MCF 10A (cell line): ENCODE results near the gene CBX8. TPM values are rescaled to one million over a fixed set of nuclear protein-coding genes. Genes with fewer than 3 reads are reported as not detected.

Source experiments
- BruUV-seq: library from RNA; stranded (reverse); fragments of 400-500 nt; replicated peaks from 2 replicates; lab custom pipeline; 2021; lab: Mats Ljungman, UMichigan
- CTCF ChIA-PET: fragments of 300-600 bp; sonication (Branson Sonifier 250); formaldehyde crosslinking; extraction: SDS; loops from one replicate; lab custom pipeline; 2021; ENCODE audit warnings: antibody characterized with exemption, inconsistent platforms; lab: Yijun Ruan, JAX
- POLR2A ChIA-PET: fragments of 300-600, 350-650 bp; sonication (Branson Sonifier 250); formaldehyde crosslinking; extraction: SDS; loops from one replicate; lab custom pipeline; 2020; ENCODE audit warnings: antibody characterized with exemption, inconsistent platforms; lab: Yijun Ruan, JAX
- DNase-seq: peaks from one replicate; pipeline ENCODE4 v3.0.0-alpha.2; 2018; ENCODE audit not compliant: unreplicated experiment
- H3K27ac Mint-ChIP-seq: one replicate; pipeline ENCODE4 v1.8.0; 2022; ENCODE audit warnings: mild to moderate bottlenecking, low read depth, mixed read lengths; ENCODE audit not compliant: unreplicated experiment
- H3K27me3 Mint-ChIP-seq: one replicate; pipeline ENCODE4 v1.8.0; 2022; ENCODE audit warnings: mixed read lengths; ENCODE audit not compliant: insufficient read depth, unreplicated experiment
- H3K36me3 Mint-ChIP-seq: one replicate; pipeline ENCODE4 v1.8.0; 2022; ENCODE audit warnings: mild to moderate bottlenecking, moderate library complexity, mixed read lengths; ENCODE audit not compliant: insufficient read depth, unreplicated experiment
- H3K4me1 Mint-ChIP-seq: one replicate; pipeline ENCODE4 v1.8.0; 2022; ENCODE audit warnings: mixed read lengths; ENCODE audit not compliant: insufficient read depth, unreplicated experiment
- H3K4me3 Mint-ChIP-seq: one replicate; pipeline ENCODE4 v1.8.0; 2022; ENCODE audit warnings: mild to moderate bottlenecking, moderate library complexity, mixed read lengths; ENCODE audit not compliant: unreplicated experiment
- H3K9me3 Mint-ChIP-seq: one replicate; pipeline ENCODE4 v1.8.0; 2022; ENCODE audit warnings: mixed read lengths; ENCODE audit not compliant: unreplicated experiment
- CTCF ChIP-seq: fragments of 200-600 bp; IDR thresholded peaks from one replicate; pipeline ENCODE4 v1.8.0; 2022; ENCODE audit warnings: antibody characterized with exemption, mild to moderate bottlenecking; ENCODE audit not compliant: unreplicated experiment
- intact Hi-C: fragments of 100-400 bp; cut with micrococcal nuclease; formaldehyde crosslinking; loops from 2 replicates; pipeline ENCODE4 v1.14.1; 2022
- total RNA-seq: library from RNA; stranded (reverse); gene quantifications from 2 replicates; pipeline ENCODE4 v1.2.3, GENCODE V29; 2022

Gene CBX8
- total RNA-seq, 1 experiment from 2014 or later: 9.4 TPM

DNA sequence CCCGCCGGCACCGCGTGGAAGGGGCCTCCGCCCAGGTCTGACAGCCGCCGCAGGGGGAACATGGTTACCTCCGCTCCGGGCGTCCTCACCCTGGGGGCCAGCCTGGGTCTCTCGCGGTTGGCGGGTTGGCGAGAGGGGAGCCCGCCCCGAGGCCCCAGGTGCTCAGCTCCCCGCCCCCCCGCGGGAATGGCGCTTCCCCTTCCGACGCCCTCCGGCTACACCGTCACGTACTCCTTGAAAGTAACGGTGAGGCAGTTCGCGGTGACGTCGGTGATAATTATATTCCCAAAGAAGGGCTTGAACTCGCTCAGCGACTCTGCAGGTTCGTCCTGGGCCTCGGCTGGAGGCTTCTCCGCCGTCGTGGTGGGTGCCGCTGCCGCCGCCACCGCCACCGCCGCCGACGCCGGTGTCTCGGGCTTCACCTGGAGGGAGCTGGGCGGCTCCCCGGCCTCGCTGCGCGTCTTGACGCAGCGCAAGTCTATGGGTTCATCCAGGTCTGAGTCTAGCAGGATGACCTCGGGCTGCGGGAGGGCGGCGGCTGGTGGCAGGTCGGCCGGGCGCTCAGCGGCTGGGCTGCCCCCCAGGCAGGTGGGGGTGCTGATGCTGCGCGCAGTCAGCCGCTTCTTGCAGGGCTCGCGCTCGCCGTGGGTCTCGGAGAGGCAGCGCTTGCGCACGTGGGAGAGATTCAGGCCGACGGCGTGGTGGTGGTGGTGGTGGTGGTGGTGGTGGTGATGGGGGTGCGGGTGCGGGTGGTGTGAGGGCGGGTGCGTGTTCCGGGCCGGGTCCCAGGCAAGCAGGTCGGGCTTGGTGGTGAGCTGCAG is 37.1 kb upstream of the CBX8 start:
- peaks cover 55% of the 10 kb centered on the region for H3K36me3 Mint-ChIP-seq
- TF ChIP-seq CTCF: no peak
- no peak for DNase-seq
- no peaks in the 10 kb centered on the region for H3K9me3 Mint-ChIP-seq
- no TSS peak for BruUV-seq
- POLR2A ChIA-PET: interaction anchor here (3.9 kb wide), 1 partner anchor 24 kb away, joined by 36 read pairs; no protein-coding TSS in a partner anchor
- H3K4me3 Mint-ChIP-seq: no peak overlapping the region
- intact Hi-C loops: loop anchor here (10.0 kb wide), 1 partner anchor 89 kb away; no protein-coding TSS in a partner anchor
- no peak overlapping the region for H3K27ac Mint-ChIP-seq
- peaks cover 17% of the 10 kb centered on the region for H3K4me1 Mint-ChIP-seq
- H3K27me3 Mint-ChIP-seq: no peaks in the 10 kb centered on the region
- CTCF ChIA-PET: interaction anchor here (0.6 to 5.0 kb wide), 2 partner anchors 17 to 24 kb away, joined by 3 to 34 read pairs; no protein-coding TSS in a partner anchor

GRCh38 chr17:79833110-79833450 is 36.2 kb upstream of the CBX8 start:
- POLR2A ChIA-PET: interaction anchor here (0.7 kb wide), 1 partner anchor 91 kb away, joined by 3 read pairs; no protein-coding TSS in a partner anchor
- Mint-ChIP-seq H3K9me3 (no peaks in the 10 kb centered on the region), H3K4me1 (peaks cover 20% of the 10 kb centered on the region), H3K4me3 (peak overlapping the region; percentile 47), H3K27me3 (no peaks in the 10 kb centered on the region), H3K36me3 (peaks cover 55% of the 10 kb centered on the region), H3K27ac (no peak overlapping the region)
- DNase-seq: no peak
- intact Hi-C loops: loop anchor here (10.0 kb wide), 1 partner anchor 88 kb away; no protein-coding TSS in a partner anchor
- CTCF ChIA-PET: interaction anchor here (0.6 to 5.0 kb wide), 4 partner anchors 17 to 112 kb away, joined by 3 to 34 read pairs (median 4); no protein-coding TSS in a partner anchor
- no peak for TF ChIP-seq CTCF
- BruUV-seq: no TSS peak

DNA sequence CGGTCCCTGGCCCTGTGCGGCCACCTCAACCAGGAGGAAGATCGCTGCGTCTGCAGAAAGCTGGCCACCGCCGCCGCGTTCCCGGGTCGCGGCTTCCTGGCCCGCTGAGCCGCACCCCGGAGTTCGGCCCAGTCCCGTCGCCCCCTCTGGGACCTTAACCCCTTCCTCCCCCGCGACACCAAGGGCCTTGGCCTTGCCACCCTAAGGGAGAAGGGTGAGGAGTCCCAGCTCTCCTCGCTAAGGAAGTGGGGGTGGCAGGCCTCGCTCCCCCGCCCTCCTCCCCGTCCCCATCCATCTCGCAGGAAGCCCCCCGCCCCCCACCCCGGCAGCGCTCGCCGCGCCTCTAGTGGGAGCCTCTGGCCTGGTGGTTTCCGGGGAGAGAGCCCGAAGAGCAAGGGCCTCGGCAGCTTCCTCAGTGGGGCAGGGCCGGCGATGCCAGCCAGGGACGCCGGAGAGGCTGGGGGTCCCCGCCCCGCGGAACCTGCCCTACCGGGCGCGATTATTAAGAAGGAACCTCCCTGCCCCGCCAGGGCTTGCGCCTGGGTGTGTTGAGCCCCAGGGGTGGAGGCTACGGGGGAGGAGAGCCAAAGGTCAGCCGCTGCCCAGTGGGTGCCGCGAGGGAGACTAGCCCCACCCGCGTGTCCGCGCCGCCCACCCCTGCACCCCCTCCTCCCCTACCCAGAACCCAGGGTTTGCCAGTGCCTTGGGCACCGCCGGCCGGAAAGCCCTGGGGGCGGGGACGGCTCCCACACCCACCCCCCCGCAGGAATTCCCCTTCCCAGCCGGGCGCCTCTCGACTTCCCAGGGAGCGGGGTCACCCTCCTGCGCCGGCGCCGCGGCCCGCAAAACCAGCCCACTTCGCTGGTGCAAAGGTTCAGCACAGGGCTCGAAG is 35.6 kb upstream of the CBX8 start:
- Mint-ChIP-seq H3K9me3 (no peaks in the 10 kb centered on the region), H3K4me1 (peaks cover 20% of the 10 kb centered on the region), H3K27ac (no peak overlapping the region), H3K27me3 (no peaks in the 10 kb centered on the region), H3K4me3 (peak overlapping the region; percentile 47), H3K36me3 (peaks cover 50% of the 10 kb centered on the region)
- ChIA-PET POLR2A (interaction anchor here (0.7 kb wide), 1 partner anchor 91 kb away, joined by 3 read pairs; no protein-coding TSS in a partner anchor), CTCF (interaction anchor here (0.6 to 5.0 kb wide), 3 partner anchors 23 to 111 kb away, joined by 3 to 34 read pairs (median 4); no protein-coding TSS in a partner anchor)
- intact Hi-C loops: loop anchor here (10.0 kb wide), 1 partner anchor 88 kb away; no protein-coding TSS in a partner anchor
- no peak for TF ChIP-seq CTCF
- no TSS peak for BruUV-seq
- no peak for DNase-seq
